Measurements from ENCODE around the gene ARID3C.

Gene ARID3C

DNA sequence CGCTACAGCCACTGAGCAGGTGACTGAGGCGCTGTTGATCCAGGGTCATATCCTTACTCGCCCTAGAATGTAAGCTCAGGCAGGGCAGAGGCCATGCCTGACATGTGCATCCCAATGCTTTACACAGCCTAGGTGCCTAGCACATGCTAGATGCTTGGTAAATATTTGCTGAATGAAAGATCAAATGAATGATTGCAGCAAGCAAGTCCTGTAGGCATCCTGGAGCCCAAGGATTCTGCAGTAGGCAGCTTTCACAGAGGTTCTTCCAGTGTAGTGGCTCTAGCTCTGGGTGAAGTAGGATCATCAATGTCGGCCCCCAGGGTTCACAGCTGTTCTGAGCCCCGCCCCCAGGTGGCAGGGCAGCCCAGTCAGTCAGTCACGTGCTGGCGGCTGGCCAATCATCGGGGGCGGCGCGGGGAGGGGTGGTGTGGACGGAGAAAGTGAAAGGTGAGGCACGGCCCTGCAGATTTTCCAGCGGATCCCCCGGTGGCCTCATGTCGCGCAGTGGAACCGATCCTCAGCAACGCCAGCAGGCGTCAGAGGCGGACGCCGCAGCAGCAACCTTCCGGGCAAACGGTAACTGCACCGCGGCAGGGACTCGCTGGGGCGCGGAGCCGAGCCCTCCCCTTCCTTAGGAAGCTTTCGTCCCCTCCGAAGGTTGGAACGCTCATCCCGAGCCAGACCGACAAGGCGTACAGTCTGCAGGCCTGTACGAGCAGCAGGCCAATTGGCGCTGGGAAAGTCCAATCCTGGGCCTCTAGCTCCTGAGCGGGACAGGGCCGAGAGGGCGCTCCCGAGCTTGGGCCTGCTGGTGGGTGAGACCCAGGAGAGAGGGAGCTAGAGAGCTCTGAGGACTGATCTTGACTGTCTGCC, 17.6 kb upstream of the ARID3C start, which contains the start of gene GALT:
Gene GALT, plus strand, starts transcription at position 465 of the 873 bp plus-strand sequence. Its CDS starts 30 bp downstream, at position 495.
- Histone ChIP-seq H3K4me3 (ENCODE audit: low read depth, low read length) (peak within 1 kb of the TSS; percentile 82), H3K27ac (ENCODE audit: extremely low read depth, low read depth, low read length) (peak within 1 kb of the TSS; percentile 84), H3K36me3 (ENCODE audit: control insufficient read depth in 2 of 2, insufficient read depth in 1 of 2, low read length in 2 of 2) (peaks cover 0 to 40% of the 10 kb centered on the region in 2 experiments; a peak in 2 of 3 replicates), H3K9me3 (ENCODE audit: control insufficient read depth, insufficient read depth, low read depth, low read length) (no peaks in the 10 kb centered on the region), H3K4me1 (ENCODE audit: control insufficient read depth, insufficient read depth, low read length) (no peaks in the 10 kb centered on the region; the same call in 1 of the 2 replicates)
- CTCF ChIA-PET: interaction anchor here (0.6 to 13.3 kb wide), 11 partner anchors 10 to 314 kb away, joined by 3 to 125 read pairs (median 4); partner anchors contain the start of genes CCL19, CCL27, DCTN3 and SIGMAR1
- POLR2A ChIA-PET: interaction anchor here (0.6 to 5.7 kb wide), 11 partner anchors 8 to 190 kb away, joined by 3 to 90 read pairs (median 4); partner anchors contain the start of genes CCL21, DCTN3 and SIGMAR1
- no peak; the same call in 1 of the 2 replicates for TF ChIP-seq ZNF324 (tag by site-specific recombination; IDR thresholded peaks at IDR 0.05)
- TF ChIP-seq, protein P1, sequence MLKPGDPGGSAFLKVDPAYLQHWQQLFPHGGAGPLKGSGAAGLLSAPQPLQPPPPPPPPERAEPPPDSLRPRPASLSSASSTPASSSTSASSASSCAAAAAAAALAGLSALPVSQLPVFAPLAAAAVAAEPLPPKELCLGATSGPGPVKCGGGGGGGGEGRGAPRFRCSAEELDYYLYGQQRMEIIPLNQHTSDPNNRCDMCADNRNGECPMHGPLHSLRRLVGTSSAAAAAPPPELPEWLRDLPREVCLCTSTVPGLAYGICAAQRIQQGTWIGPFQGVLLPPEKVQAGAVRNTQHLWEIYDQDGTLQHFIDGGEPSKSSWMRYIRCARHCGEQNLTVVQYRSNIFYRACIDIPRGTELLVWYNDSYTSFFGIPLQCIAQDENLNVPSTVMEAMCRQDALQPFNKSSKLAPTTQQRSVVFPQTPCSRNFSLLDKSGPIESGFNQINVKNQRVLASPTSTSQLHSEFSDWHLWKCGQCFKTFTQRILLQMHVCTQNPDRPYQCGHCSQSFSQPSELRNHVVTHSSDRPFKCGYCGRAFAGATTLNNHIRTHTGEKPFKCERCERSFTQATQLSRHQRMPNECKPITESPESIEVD (tag by site-specific recombination; IDR thresholded peaks at IDR 0.05): no peak
- peak; percentile 85 for TF ChIP-seq GLIS1 (tag by site-specific recombination; IDR thresholded peaks at IDR 0.05)
- no peak for TF ChIP-seq ZNF596 (tag by site-specific recombination; IDR thresholded peaks at IDR 0.05)
- TF ChIP-seq ZNF837 (tag by site-specific recombination; IDR thresholded peaks at IDR 0.05): no peak
- no peak for TF ChIP-seq REST (tag by site-specific recombination; IDR thresholded peaks at IDR 0.05)
- TF ChIP-seq ZNF664 (tag by site-specific recombination; IDR thresholded peaks at IDR 0.05): no peak
- TF ChIP-seq, protein P2, sequence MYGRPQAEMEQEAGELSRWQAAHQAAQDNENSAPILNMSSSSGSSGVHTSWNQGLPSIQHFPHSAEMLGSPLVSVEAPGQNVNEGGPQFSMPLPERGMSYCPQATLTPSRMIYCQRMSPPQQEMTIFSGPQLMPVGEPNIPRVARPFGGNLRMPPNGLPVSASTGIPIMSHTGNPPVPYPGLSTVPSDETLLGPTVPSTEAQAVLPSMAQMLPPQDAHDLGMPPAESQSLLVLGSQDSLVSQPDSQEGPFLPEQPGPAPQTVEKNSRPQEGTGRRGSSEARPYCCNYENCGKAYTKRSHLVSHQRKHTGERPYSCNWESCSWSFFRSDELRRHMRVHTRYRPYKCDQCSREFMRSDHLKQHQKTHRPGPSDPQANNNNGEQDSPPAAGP (tag by site-specific recombination; IDR thresholded peaks at IDR 0.05): peak; percentile 53; the same call in 1 of the 2 replicates
- TF ChIP-seq ZSCAN18 (tag by site-specific recombination; IDR thresholded peaks at IDR 0.05): no peak
- no peak for TF ChIP-seq ZSCAN16 (tag by site-specific recombination; IDR thresholded peaks at IDR 0.05)
- TF ChIP-seq ZFP69B (tag by site-specific recombination; IDR thresholded peaks at IDR 0.05): 0 out of 2 replicates have a peak, but pooled peaks have one; percentile 47
- peak; percentile 99 for TF ChIP-seq PRDM10 (tag by site-specific recombination; IDR thresholded peaks at IDR 0.05)
- no peak for TF ChIP-seq ZNF768 (tag by site-specific recombination; IDR thresholded peaks at IDR 0.05)
- TF ChIP-seq SP7 (tag by site-specific recombination; IDR thresholded peaks at IDR 0.05): peak; percentile 75
- TF ChIP-seq, protein P3, sequence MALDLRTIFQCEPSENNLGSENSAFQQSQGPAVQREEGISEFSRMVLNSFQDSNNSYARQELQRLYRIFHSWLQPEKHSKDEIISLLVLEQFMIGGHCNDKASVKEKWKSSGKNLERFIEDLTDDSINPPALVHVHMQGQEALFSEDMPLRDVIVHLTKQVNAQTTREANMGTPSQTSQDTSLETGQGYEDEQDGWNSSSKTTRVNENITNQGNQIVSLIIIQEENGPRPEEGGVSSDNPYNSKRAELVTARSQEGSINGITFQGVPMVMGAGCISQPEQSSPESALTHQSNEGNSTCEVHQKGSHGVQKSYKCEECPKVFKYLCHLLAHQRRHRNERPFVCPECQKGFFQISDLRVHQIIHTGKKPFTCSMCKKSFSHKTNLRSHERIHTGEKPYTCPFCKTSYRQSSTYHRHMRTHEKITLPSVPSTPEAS (tag by site-specific recombination; IDR thresholded peaks at IDR 0.05): no peak
- no peak for TF ChIP-seq ZNF433 (tag by site-specific recombination; IDR thresholded peaks at IDR 0.05; ENCODE audit: low read depth)
- TF ChIP-seq ZNF132 (tag by site-specific recombination; IDR thresholded peaks at IDR 0.05; ENCODE audit: borderline replicate concordance): no peak
- no peak for TF ChIP-seq ZNF488 (tag by site-specific recombination; IDR thresholded peaks at IDR 0.05)
- TF ChIP-seq SP2 (tag by site-specific recombination; IDR thresholded peaks at IDR 0.05): peak; percentile 78
- peak; percentile 89 for TF ChIP-seq ZNF341 (tag by site-specific recombination; IDR thresholded peaks at IDR 0.05; ENCODE audit: low read depth)
- TF ChIP-seq ZNF423 (tag by site-specific recombination; IDR thresholded peaks at IDR 0.05): no peak
- TF ChIP-seq ZNF24 (tag by site-specific recombination; IDR thresholded peaks at IDR 0.05): no peak
- TF ChIP-seq ZBTB48 (tag by site-specific recombination; IDR thresholded peaks at IDR 0.05): peak; percentile 47; the same call in 1 of the 2 replicates
